HG03439 (cell line): ENCODE results near the gene SLC25A13.

ENCODE experiments used
- ATAC-seq: cut with Tn5 transposase; IDR thresholded peaks from one replicate; pipeline ENCODE4 v1.9.1; 2021; ENCODE audit warnings: mild to moderate bottlenecking, moderate library complexity; ENCODE audit not compliant: unreplicated experiment

The SLC25A13 gene

DNA sequence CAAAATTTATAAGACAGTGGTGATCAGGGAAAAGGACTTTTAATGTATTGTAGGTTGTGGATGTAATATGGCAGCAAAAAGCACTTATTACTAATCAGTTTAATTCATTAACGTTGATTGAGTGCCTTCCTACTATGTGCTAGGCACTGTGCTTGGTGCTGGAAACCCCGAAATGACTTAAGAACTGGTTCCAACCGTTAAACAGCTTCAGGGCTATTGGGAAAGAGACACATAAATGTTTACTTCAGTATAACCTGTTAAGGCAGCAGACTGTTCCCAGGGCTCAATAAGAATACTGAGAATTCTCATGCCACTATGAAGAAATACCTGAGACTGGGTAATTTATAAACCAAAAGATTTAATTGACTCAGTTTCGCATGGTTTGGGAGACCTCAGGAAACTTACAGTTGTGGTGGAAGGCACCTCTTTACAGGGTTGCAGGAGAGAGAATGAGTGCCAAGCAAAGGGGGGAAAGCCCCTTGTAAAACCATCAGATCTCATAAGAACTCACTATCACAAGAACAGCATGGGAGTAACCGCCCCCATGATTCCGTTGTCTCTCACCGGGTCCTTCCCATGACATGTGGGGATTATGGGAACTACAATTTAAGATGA, 1.1 kb upstream of the SLC25A13 start:
- ATAC-seq, result no peak

DNA sequence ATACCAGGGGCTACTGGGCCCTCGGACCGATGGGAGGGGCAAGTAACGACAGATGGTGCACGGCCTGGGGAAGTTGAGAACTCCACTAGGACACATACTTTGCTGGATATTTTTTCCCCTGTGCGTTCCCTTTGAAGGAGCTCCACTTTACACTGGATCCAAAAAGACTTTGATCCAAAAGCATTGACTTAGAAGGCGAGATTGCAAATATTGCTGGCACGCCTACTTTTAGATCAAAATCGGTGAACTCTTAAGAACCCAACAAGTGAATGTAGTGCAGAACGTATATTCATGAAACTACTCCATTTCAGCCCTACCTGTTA, 436 bp upstream of the SLC25A13 start:
- no peak for ATAC-seq

DNA sequence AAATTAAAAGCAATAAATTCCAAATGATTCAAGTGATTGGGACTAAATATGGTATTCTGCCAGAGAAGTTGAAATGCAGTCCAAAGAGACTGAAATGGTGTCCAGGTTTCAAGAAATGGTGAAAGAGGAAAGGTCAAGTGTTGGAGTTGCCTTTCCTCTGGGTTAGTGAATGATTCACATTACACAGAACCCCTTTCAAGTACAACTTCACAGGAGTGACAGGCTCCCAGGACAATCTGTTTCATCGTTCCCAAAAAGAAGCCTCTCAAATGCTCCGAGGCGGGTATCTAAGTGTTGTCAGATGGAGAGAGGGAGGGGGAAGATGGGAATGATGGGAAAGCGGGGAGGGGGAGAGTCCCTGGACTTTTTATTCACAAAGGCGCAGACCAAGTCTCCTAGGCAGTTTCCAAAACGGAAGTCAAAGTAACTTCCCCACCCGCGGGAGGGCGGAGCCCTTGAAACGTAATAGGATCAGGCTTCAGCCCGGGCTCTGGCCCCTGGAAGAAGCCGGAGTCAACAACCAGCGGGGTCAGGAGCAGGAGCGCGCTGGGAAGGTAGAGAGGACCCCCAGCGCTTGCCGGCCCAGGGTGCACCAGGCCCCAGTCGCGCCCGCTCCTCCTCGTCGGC, 754 bp downstream of the SLC25A13 start:
- ATAC-seq, result peak; percentile 46

DNA sequence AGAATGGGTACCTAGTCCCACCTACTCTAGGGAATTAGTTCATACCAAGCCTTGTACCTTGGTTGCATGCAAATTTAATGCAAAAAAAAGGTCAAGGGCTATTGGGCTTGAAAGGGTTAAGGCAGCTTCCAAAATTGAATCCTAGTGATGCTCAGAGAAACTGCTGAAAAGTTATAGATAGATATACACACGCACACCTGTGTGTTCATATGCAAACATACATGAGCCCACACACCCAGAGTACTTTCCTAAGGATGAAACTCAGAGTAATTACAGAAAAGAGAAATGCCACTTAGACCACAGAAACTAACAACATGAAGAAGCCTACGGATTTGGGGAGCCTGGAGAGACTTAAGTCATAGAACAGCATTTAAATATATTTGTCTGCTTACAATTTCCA, 1.5 kb downstream of the SLC25A13 start:
- no peak for ATAC-seq

DNA sequence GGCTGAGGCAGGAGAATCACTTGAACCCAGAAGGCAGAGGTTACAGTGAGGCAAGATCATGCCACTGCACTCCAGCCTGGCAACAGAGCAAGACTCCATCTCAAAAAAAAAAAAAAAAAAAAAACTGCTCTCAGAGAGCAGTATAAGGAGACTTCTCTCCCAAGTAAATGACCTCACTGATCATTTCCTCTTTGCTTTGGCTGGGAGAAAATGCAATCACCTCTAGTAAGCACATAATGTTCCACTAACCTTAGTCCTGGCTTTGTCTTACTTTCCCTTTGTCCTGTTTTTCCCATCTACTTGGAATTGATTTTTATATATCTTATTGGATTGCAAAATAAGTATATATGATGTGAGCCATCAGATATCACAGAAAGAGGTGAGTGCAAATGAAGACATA, 2.5 kb downstream of the SLC25A13 start:
- ATAC-seq, result no peak

DNA sequence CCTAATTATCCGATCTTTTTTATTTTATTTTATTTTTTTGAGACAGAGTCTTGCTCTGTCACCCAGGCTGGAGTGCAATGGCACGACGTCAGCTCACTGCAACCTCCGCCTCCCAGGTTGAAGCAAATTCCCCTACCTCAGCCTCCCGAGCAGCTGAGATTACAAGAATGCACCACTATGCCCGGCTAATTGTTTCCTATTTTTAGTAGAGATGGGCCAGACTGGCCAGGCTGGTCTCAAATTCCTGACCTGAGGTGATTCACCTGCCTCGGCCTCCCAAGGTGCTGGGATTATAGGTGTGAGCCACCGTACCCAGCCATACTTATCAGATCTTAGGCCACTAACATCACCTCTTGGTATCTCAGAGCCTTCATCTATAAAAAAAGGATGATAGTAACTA, 4.9 kb downstream of the SLC25A13 start:
- ATAC-seq, result no peak

DNA sequence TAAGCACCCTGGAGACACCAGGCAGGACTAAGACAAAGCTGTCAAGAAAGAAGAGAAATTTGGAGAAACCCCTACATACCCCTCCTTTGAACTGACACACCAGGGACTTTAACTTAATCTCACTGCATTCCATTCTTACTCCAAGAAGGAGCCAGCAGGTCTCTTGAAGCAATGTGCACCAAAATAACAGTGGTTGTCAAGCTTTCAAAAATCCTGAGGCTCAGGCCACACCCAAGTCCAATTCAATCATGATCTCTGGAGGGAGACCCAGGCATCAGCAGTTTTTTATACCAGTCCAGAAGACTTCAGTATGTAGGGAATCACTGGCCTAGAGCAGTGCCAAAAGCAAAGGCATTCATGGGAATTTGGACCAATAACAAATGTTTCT, 6.8 kb downstream of the SLC25A13 start:
- ATAC-seq, result no peak

DNA sequence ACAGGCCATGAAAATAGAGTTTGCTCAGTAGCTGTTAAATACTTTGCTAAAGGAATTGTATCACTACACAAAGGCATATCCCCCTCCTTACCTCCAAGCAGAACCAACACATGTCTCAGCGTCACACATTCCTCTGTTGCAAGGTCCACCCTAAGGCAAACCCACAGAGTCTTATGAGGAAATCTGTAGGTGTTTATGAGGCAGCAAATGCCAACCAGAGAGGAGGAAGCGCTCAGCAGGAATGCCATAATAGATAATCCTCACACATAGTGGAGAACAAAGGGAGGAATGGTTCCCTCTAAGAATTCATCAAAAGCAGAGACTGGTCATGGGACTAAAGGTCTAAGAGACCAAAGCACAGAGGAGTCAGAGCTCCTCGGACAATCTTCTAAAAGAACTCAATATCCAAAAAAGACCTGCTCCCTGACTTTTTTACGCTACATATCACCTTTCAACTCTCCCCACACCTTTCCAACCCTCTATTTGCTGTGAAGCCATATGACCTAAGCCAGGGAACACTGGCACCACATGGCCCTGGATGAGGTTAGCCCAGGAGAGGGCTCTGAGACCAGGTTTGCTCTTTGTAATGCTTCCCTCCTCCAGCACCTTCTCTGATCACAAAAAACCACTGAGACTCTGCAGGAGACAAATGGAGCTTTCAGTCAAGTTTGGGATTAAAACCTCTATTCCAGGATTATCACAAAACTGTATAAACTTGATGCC, 7.3 kb downstream of the SLC25A13 start:
- ATAC-seq, result no peak

DNA sequence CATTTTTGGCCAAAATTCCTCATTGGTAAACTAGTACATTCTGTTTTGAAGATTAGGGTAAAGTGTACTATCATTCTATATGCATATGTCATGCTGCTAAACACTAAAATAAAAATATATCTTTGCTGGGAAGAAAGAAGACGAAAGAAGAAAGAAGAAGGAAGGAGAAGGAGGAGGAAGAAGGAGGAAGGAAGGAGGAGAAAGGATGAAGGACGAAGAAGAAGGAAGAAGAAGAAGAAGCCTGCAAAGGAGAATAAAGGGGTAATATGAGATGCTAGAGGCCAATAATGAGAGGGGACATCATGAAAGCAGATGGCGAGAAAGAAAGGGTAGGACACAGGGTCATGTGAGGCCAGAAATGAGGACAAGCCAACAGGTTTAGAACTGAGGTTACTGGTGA, 8.0 kb downstream of the SLC25A13 start:
- no peak for ATAC-seq

DNA sequence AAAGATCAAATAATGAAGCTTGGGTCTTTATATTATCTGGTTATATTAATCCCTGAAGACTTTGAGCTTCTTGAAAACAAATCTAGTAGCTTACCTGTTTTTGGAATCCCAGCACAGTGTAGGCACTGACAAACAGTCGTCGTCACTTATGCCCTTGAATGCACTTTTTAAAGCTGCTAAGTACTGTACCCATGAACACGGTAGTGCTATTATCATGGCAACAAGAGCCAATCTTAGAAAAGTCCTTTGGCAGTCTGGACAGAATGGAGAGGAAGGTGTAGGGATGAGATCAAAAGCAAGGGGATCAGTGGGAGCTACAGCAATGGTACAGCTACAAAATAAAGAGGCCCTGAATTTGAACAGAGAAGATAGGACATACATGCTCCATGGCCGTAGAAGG, 9.4 kb downstream of the SLC25A13 start:
- no peak for ATAC-seq

DNA sequence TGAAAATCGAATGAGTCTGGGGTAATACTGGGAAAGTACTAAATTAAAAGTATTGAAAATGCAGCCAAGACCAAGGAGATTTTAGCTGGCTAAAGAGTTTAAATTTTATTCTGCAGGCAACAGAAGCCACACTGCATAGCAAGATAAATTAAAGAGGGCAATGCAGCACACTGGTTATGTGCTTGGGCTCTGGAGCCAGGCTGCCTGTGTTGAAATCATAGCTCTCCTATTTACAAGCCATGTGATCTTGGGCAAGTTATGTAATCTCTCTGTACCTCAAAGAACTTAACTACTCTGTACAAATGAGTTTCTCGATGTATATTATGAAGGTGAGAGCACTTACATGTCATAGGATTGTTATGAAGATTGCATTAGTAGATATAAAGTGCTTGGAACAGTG, 9.9 kb downstream of the SLC25A13 start:
- no peak for ATAC-seq

DNA sequence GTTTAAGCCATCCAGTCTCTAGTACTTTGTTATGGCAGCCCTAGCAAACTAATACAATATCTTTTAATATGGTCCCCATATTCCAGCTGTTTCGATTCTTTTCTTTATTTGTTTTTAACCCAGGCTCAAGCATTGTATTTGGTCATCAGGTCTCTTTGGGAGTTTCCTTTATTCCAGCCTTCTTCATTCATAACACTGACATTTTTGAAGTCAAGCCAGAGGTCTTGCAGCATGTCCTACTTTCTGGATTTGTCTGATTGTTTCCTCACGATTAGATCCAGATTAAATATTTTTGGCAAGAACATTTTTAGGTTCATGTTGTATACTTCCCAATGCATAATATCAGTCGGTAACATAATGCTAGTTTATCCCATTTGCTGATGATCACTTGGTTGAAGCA, 11.8 kb downstream of the SLC25A13 start:
- no peak for ATAC-seq

DNA sequence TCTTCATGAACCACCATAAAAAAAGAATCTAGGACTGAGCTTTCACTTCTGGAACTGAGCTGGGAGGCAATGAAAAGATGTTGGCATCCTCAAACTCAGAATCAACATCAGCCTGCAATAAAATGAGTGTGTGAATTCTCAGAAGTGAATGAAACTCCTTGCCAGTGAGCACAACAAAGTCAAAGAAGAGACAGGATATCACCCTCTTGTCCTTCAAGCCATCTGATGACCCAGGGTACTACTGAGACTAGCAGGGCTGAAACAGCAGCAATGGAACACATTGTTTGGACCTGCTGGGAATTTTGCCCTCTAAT, 13.0 kb downstream of the SLC25A13 start:
- no peak for ATAC-seq

DNA sequence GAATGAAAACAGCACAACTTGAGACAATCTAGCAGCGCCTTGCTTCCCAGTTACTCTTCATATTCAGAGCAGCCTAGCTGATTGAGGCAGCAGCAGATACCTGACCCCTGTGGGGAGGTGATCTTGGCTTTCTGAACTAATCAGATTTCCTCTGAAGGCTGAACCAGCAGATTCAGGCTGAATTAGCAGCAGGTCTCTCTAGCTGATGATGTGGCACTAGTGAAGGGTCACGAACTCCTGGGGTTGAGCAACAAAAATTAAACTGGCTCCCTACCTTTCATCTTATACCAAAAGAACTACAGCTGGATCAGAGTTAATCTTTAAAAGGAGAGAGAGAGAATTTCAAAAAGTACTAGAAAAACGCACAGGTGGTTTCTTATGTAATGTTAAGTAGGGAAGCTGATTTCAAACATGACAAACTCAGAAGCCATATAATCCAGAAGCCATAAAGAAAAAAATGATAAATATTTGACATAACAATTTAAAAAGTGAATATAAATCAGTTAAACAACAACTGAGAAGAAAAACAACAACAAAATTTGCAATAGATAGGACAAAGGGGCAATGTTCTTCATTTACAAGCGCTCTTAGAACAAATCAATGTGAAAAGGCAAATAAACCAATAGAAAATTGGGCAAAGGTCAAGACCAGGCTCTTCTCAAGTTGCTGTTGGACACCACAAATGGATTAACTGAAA, 13.5 kb downstream of the SLC25A13 start:
- ATAC-seq, result no peak

DNA sequence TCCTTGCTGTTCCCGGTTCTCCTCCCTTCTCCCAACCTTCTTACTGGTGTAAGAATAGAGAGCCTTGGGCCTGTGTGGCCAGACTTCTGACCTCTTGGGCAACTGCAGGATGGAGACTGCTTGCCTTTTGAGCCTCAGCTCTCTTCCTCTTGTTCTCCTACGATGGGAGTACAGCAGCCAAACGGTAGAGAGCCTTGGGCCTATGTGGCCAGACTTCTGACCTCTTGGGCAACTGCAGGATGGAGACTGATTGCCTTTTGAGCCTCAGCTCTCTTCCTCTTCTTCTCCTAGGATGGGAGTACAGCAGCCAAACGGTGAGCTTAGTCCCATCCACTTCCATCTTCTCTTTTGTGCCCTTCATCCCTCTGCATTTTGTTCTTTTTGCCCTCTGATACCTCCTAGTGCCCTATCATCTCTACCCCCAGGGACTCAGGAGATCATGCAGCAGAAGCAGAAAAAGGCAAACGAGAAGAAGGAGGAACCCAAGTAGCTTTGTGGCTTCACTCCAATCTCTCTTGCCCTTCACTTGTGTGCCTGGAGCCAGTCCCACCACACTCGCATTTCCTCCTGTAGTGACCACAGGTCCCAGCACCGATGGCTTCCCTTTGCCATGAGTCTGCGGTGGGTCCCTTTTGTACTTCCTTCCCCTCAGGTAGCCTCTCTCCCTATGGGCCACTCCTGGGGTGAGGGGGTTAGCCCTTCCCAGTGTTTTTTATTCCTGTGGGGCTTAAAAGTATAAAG, 15.3 kb downstream of the SLC25A13 start:
- no peak for ATAC-seq

DNA sequence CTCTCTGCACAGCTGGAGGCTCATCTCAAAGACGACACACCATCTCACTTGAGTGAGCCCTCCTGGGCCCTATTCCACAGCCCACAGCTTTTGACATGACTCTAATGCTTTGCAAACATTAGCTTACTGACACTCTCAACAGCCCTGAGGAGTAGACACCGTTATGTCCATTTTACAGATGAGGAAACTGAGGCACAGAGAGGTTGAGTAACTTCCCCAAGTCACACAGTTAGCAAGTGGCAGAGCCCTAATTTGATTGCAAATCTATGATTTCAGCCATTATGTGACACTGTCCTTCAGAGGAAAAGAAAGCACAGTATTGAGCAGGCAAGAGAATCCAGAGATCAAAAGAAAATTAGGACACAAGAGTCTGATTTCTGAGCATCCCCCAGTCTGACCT, 16.0 kb downstream of the SLC25A13 start:
- ATAC-seq, result no peak

DNA sequence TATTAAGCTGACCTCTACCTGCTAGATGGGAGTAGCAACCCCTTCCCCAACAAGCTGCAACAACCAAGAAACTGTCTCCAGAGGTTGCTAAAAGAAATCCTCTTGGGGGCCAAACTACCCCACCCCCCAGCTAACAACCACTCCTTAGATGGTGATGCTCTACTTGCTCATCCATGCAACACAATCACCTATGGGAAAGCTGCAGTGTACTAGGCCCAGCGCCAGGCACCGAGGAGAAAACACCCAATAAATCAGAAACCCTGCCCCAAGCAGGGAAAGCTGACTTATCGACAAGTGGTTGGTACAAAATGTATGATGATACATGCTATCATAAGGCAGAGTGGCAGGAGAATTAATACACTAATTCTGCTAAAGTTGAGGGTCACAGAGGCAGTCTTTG, 17.3 kb downstream of the SLC25A13 start:
- ATAC-seq, result no peak

DNA sequence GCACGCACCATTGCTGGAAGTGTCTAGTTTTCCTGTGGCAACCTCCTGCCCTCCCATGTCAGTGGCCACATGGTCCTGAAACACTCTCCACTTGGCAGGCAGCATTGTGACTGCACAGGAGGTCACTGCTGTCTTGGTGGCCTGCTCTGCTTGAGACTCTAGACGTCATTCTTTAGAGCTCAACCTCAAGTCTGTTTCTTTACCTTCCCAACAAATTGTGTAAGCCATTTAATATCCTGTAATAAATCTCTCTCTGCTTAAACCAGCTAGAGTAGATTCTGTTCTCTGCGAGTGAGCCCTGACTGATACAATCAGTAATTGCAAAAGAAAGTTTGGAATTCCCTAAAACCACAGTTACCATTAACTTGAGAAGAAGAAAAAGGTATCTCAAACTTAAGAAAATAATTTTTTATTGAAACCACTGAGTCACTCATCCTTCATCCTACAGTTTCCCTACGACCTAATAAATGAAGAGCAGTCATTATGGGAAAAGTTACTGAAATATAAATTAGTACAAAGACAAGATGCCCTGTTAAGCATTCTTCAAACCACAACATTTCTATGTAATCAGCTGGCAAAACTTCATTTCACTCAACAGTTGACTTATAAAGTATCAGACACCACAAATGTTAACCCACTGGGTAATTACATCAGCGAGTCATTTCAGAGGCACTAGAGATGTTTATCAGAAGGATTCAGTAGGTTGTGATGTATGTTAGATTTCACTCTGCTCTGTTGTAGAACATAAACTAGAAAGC, 18.0 kb downstream of the SLC25A13 start:
- ATAC-seq, result no peak

DNA sequence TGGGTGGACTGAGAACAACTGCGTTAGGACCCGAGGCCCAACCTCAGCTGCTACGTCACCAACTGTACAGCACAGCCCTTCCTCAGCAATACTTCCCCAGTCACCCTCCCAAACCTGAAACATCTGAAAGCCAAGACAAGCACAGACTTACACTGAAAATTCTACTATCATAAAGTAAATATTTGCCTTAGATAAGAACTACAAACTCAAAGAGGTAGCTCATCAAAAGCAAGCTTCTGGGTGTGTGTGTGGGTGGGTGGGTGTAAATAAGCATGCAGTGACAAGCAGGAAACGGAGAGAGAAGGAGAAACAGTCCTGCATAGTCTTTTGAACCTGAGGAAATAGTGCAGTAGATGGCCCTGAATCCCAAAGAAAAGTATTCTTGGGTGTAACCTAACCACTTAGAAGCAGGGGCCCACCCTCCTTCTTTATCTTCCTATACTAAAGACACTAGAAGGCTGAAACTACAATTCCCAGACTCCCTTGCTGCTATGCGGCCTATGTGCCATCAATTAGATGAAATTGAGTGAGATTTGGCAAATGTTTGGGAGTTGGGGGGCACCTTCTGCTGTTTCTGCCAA, 18.7 kb downstream of the SLC25A13 start:
- no peak for ATAC-seq

DNA sequence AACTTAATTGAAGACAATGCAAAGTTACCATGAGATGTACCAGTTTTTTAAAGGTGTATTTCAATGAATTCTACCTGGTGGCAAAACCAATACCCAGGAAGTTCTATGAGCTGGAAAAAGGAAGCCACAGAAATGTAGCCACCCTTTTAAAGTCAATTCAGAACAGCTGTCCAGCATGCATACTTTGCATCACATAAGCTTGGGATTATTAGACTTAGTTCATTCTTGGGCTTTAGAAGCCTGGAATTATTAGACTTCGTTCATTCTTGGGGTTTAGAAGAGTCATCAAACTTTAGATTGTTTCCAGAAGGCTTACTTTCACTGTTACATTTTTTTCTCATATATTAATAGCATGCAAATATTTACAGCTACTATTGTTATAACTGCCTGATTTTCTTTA, 20.9 kb downstream of the SLC25A13 start:
- ATAC-seq, result no peak
